Smooth muscle cell of the brain vasculature (primary cell): ENCODE results near the gene GNGT2.

Experiments used
- DNase-seq: peaks from one replicate; pipeline ENCODE4 v3.0.0-alpha.2; 2012; ENCODE audit warnings: low read depth, low spot score

The GNGT2 gene

GRCh38 chr17:49168706-49169105, 41.7 kb downstream of the GNGT2 start:
- DNase-seq = no peak

DNA sequence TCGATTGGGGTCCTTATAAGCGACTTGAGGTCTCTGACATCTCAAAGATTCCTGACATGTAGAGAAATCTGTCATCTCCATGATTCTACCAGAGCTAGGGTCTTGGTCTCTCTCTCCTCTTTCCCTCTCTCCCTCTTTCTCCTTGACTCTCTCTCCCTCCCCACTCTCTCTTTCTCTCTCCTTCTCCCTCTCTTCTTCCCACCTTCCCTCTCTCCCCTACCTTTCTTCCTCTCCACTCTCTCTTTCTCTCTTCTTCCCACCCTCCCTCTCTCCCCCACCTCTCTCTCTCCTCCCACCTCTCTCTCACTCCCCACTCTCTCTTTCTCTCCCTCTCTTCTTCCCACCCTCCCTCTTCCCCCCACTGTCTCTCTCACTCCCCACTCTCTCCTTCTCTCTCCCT, 45.2 kb downstream of the GNGT2 start:
- DNase-seq = no peak

DNA sequence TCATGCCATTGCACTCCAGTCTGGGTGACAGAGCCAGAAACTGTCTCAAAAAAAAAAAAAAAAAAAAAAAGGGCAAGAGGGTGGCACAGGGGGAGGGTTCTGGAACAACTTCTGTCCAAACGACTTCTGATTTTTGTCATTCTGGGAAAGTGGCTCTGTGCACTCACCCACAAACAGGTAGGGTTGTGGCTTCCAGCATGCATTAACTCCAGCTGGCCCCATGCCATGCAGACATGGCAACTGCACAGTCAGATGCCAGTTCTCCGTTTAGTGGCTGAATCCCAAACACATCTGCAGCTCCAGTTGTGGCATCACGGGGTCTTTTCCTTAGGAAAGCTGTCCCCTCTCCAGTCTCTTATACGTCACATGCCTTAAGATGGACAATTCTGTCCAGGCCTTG, 47.5 kb downstream of the GNGT2 start:
- DNase-seq = no peak

DNA sequence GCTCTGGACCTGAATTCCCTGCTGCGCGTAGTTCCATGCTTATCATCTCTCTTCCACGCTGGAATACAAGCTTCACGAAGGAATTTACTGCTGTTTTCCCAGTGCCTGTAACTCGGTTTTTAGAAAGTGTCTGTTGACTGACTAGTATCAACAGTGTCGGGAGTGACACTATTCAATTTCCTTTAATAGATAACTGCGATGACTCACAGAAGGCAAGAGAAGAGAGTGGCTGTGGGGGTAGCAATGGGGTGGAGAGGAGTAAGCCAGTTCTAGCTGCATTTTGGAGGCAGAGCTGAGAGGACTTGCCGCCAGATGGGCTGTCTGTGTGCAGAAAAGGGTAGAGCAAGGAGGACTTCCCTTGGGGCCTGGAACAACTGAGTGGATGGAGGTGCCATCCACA, 52.6 kb downstream of the GNGT2 start:
- DNase-seq = no peak

DNA sequence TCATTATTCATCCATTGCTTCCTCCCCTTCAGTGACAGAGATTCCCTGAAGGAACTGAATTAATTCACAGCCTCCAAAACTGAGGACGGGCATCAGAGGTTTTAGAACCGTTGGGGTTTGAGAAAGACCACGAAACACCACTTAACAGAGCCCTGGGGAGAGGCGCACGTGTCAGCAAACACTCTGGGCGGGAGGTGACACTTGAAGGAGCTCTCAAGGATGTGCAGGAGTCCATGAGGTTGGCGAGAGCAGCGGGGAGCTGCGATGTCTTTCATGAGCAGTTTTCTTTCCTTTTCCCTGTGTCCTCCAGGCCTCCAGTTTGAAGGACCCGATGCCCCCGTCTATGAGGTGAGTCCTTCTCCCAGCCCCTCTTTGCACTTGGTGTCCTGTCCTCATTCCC, 54.1 kb downstream of the GNGT2 start:
- DNase-seq = no peak
